GM19438 (cell line): ENCODE measurements around the gene TOM1.

Experiments used
- ATAC-seq: cut with Tn5 transposase; IDR thresholded peaks from one replicate; pipeline ENCODE4 v1.9.1; 2021; ENCODE audit warnings: low read depth; ENCODE audit not compliant: unreplicated experiment

The TOM1 gene

GRCh38 chr22:35306350-35306967 lies 6.8 kb downstream of the TOM1 start:
- no peak for ATAC-seq

DNA sequence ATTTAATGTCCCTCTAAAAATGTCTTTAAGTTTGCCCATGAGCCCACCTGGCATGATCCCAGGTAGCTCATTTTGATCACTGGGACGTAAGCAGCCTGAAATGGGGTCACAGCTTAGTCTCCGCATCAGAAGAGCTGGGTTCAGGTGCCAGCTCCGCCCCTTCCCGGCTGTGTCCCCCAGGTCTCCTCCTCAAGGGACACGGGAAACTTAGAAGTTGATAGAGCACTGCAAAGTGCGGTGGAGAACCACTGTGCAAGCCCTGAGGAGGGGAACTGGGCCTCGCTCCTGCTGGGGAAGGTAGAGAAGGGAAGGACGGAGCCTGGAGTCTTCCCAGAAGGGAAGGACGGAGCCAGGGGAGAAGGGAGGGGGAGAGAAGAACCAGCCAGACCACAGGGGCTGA lies 7.7 kb downstream of the TOM1 start:
- no peak for ATAC-seq

- no peak for ATAC-seq
These were observed 8.2 kb downstream of the TOM1 start for GRCh38 chr22:35307892-35308291.

- ATAC-seq: no peak
These were observed 8.9 kb downstream of the TOM1 start for GRCh38 chr22:35308480-35309021.

DNA sequence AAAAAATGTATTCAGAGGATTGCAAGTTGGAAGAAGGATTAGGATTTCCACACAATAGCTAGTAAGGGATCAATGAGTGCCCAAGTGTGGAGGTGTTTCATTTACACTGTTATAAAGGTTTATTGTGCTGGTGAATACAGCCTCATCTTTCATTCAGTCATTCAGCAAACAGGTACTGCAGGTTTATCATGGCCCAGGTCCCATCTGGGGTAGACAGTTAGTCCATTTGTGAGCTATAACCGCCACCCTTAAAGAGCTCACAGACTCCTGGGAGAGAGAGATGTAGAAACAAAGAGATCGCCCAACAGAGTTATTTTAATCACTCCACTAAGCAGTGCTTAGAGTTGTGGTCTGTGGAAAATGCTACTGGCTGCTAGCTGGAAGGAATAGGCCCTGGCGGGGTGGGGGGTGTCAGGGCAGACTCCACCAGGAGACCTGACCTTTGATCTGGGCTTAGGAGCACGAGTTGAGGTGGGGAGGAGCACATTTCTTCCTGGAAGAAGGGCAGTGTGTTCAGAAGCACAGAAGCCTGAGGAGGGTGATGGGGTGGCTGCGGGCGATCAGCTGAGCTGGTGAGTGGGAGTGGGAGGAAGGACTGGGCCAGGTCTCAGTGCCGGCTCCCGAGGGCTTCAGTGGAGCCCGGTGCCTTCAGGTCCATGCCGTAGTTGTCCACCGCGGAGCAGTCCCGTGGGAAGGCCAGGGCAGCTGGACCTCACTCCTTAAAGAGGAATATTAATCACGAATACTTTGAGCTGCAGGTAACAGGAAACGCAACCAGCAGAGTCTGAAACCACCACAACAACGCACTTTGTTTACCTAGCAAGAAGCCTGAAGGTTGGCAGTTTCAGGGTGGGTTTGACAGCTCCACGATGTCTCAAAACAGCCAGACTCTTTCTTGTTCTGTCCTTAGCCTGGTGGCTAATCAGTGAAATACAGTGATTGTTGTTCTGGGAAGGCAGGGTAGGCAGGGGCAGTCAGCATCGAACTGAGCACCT lies 11.2 kb downstream of the TOM1 start:
- ATAC-seq: no peak

DNA sequence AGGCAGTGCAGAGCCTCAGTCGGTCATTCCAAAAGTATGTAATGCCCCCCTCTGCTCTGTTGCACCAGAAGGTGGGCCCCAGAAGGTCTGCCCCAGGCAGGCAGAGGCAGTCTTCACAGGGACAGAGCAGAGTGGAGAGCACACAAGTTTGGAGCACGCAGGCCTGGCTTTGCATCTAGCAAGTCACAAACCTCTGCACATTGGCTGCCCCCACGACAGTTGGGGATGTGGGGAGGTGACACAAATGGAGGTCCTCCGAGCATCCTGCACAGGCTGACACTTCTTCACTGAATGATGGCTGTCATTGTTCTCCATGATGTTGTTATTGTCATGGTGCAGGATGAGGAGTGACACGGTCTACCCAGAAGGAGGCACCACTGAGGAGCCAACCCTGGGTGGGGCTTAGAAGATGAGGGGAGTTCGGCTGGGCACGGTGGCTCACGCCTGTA lies 11.9 kb downstream of the TOM1 start:
- no peak for ATAC-seq

DNA sequence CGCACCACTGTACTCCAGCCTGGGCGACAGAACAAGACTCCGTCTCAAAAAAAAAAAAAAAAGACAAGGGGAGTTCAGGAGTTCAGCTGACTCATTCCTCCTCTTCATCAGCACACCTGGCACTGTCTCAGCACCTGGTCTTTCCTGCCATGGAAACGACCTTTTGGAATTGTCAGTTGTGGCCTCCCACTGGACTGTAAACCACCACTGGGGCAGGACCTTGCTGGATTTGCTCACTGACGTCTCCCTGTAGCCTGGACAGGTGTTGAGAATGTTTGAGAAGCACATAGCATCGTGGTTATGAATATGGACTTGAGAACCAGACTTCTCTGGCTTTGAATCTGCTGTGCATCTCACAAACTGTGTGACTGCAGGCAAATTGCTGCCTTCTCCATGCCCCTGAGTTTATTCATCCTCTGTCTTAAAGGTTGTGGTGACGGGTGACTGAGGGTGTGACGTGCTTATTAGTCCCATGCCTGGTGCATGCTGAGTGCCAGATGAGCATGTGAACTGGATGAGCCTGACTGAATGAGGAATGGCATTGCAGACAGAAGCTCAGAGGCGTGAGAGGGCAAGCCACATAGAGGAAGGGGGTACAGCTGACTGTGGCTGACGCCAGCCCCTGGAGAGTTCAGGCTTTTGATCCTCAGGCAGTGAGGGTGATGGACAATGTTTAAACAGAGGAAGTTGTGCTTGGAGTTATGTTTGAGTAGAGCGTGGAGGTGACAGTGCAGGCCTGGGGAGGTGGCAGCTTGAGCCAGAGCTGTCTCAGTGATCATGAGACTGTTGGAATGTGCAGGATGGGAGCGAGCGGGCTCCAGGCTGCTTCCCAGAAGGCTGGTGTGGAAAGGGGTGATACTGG lies 12.7 kb downstream of the TOM1 start:
- no peak for ATAC-seq

DNA sequence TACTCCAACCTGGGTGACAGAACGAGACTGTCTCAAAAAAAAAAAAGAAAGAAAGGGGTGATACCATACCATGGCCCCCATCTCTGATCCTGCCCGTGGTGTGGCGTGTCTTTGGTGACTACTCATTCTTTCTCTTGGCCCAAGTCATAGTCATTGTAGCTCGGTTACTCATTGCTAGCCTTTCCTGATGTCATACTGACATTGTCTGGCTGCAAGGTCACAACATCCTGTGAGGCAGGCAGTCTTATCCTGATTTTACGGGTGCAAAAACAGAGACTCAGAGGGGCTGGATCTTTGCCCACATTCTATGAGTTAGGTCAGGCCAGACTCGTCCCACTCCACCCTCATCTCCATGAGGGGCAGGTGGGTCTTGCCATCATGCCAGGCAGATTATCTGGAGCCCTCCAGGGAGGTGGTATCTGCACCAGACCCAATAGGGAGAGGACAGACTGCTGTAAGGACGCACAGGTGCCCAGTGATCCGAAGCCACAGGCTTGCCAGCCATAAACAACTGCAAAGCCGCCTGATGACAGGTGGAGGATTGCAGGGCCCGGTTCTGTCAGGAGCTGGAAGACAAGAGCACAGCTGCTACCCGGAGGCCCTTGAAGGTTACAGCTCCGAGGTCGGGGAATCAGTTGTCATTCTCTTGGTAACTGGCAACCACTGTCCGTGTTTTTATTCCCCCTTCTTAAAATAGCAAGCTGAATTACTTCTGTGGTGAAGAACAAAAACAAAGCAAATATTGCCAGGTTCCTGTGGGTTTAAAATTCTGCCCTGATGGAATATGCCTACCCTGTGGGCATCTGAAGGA lies 13.8 kb downstream of the TOM1 start:
- ATAC-seq: no peak

GRCh38 chr22:35314161-35314942 lies 14.7 kb downstream of the TOM1 start:
- ATAC-seq: no peak

DNA sequence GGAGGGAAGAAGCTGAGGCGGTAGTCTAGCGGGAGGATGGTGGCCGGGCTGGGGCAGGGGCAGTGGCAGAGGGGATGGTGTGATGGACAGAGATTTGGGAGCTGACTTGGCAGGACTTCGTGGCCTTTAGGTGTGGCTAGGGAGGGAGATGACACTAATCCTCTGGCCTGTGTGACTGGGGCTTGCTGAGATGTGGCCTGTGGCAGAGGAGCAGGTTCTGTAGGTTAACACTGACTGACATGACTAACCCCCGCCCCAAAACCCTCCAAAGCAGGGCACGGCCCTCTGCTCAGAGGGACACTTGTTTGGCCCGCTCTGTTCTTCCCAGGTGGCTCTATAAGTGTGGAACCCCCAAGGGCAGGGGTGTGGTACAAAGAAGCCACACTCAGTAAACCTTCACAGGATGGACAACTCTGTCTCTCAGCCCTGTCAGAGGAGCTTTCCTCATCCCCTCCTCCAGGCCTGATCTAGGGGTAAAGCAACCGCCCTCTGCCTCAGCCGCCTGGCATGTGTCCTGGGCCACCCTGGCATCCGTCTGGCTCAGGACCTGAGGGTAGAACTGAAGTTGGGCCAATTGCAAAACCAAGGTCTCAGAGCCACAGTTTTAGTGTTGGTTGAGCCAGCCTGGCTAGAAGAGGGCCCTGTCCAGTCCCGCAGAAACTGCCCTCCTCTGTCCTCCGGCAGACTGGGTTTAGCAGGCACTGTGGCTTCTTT lies 15.6 kb downstream of the TOM1 start:
- no peak for ATAC-seq

DNA sequence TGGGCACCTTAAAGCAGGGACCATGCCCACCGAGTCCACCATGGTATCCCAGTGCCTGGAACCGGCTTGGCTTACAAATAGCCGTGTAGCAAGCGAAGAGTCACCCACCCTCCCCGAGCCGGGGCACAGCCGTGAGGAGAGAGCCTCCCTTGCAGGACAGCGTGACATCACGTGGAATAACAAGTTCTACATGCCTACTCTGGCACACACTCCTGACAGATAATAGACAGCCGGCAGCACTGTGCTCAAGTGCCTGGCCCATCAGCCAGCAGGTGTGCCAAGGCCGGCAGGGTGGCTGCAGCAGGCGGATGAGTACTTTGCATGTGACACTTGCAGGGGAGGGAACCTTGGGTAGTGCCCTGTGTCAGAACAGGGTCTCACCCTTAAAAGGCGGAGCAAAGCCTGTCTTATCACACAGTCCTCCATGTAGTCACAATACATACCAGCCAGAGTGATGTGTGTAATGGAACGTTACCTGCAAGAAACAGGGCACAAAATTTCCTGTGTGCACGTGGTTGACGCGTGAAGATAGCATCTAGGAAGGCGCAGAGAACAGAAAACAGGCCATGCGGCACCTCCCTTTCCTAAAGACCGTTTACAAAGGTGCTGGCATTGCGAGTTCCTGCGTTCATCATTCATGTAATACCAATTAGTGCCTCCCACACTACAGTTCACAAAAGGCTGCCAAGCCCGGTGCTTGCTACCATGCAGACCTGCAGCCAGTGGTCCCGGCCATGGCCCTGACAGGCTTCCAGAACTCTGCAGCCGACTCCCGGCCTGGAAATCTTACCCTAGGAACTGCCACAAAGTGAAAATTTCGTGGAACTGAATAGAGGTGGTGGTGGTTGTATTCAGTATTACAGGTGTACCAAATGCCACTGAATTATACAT lies 16.4 kb downstream of the TOM1 start:
- no peak for ATAC-seq

- no peak for ATAC-seq
These were observed 17.1 kb downstream of the TOM1 start for GRCh38 chr22:35316751-35317150.

- no peak for ATAC-seq
These were observed 18.1 kb downstream of the TOM1 start for GRCh38 chr22:35317680-35318290.

DNA sequence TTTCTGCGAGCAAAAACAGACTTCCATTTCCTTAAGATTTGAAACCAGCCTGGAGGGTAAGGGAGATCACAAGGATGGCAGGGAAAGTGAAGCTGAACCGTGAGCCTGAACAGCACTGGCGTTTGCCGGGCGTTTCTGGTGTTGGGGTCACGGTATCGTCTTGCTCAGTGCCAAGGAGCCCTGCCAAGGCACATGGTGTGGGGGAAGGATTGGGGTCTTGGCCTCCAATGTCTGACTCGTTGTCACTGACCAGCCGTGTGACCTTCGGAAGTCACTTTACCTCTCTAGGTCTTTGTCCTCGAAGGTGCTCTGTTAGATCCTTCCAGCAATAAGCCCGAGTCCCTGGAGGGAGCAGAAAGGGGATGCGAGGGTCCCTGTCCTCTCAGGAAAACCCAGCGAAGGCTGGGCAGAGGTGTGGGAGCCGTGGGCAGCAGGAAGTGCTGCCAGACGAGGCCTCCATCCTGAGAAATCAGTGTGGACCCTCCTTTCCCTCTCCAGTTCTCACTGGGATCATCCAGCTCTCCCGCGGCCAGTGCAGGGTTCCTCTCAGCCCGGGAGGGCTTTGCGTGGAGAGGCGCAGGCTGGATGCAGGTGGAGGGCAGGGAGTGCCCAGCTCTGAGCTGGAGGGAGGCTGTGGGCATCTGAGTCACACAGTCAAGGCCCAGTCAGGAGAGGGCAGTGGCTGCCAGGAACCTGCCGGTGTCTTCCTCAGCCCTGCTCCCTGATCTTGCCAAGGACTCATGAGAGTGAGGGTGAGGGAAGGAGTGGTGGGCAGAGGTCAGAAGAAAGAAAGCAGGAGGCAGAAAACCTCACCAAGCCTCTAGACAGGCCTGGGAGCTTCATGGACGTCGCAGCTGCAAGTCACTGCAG lies 18.9 kb downstream of the TOM1 start:
- ATAC-seq: no peak

DNA sequence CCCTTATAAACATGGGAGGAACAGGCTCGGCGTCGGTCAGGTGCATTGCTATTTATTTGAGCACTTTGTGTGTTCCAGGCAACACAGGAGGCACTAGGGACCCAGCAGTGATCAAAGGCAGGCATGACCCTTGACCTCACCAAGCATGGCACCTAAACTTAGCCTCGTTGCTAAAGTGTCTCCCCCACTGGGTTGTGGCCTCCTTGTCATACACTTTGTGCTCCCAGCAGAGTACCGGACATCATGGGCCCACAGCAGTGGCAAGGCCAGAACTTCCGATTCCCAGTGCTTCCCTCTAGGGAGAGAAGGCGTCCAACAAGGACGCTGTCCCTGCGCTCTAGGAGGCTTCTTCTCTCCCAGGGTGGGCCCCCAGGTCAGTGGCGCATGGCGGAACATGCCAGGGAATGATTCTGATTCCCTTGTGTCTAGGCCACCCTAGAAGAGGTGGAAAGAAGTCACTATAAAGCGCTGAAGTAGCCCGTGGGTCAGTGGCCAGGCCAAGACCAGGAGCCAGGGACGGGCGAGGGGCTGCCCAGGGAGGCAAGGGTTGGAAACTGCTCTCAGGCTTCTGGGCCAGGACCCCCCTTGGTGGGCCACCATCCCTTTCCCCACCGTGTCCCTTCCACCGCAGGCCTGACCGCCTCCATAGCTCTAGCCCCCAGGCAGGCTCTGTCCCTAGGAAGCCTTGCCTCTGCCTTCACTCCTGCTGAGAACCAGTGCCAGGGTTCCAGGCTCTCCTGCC lies 19.7 kb downstream of the TOM1 start:
- no peak for ATAC-seq
